Endothelial cell (in vitro differentiated cells): ENCODE results near the gene TSC1. TPM values are rescaled to one million over a fixed set of nuclear protein-coding genes. Genes with fewer than 3 reads are reported as not detected.

Experiments
- DNase-seq: peaks from one replicate; pipeline ENCODE4 v3.0.0; 2021; ENCODE audit warnings: low spot score
- H3K27ac Mint-ChIP-seq: one replicate; pipeline ENCODE4 v1.8.0; 2021; ENCODE audit warnings: mixed read lengths, inconsistent platforms; ENCODE audit not compliant: unreplicated experiment
- H3K27me3 Mint-ChIP-seq: one replicate; pipeline ENCODE4 v1.8.0; 2021; ENCODE audit warnings: mild to moderate bottlenecking, moderate library complexity, mixed read lengths, inconsistent platforms; ENCODE audit not compliant: unreplicated experiment
- H3K36me3 Mint-ChIP-seq: one replicate; pipeline ENCODE4 v1.8.0; 2021; ENCODE audit warnings: mild to moderate bottlenecking, low read depth, mixed read lengths, inconsistent platforms; ENCODE audit not compliant: unreplicated experiment
- H3K4me1 Mint-ChIP-seq: one replicate; pipeline ENCODE4 v1.8.0; 2021; ENCODE audit warnings: mild to moderate bottlenecking, mixed read lengths, inconsistent platforms; ENCODE audit not compliant: unreplicated experiment
- H3K4me3 Mint-ChIP-seq: one replicate; pipeline ENCODE4 v1.8.0; 2021; ENCODE audit warnings: mild to moderate bottlenecking, mixed read lengths, inconsistent platforms; ENCODE audit not compliant: unreplicated experiment
- H3K9me3 Mint-ChIP-seq: one replicate; pipeline ENCODE4 v1.8.0; 2021; ENCODE audit warnings: mixed read lengths, inconsistent platforms; ENCODE audit not compliant: unreplicated experiment
- total RNA-seq: library from RNA; stranded (reverse); fragmentation: NEBNext Ultra II Directional; extraction: Animal tissue kit (Norgen Biotek cat#: 25700); gene quantifications from one replicate; pipeline ENCODE4 v1.2.1, GENCODE V29; 2021; ENCODE audit not compliant: unreplicated experiment
- TF ChIP-seq, protein P1 (sequence below): fragments of 200-600 bp; sonication (generic); IDR thresholded peaks from one replicate; pipeline ENCODE4 v1.5.0; 2021; ENCODE audit warnings: antibody characterized with exemption; ENCODE audit not compliant: unreplicated experiment

Gene TSC1
- total RNA-seq, 1 donor from 2014 or later = 65.3 TPM

DNA sequence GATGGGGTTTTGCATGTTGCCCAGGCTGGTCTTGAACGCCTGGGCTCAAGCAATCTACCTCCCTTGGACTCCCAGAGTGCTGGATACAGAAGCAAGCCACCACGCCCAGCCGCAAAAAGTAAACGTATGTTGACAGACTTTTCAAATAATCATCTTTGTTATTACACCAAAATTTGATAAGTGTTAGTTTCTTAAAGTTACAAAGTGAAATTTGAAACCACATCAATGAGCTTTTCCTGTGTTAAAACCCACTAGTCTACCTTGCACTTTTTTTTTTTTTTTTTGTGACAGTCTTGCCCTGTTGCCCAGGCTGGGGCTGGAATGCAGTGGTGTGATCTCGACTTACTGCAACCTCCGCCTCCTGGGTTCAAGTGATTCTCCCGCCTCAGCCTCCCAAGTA, 35.8 kb downstream of the TSC1 start:
- H3K9me3 Mint-ChIP-seq = no peaks in the 10 kb centered on the region
- H3K27me3 Mint-ChIP-seq = no peaks in the 10 kb centered on the region
- peaks cover 29% of the 10 kb centered on the region for H3K36me3 Mint-ChIP-seq
- no peak overlapping the region for H3K27ac Mint-ChIP-seq
- TF ChIP-seq, protein P1, sequence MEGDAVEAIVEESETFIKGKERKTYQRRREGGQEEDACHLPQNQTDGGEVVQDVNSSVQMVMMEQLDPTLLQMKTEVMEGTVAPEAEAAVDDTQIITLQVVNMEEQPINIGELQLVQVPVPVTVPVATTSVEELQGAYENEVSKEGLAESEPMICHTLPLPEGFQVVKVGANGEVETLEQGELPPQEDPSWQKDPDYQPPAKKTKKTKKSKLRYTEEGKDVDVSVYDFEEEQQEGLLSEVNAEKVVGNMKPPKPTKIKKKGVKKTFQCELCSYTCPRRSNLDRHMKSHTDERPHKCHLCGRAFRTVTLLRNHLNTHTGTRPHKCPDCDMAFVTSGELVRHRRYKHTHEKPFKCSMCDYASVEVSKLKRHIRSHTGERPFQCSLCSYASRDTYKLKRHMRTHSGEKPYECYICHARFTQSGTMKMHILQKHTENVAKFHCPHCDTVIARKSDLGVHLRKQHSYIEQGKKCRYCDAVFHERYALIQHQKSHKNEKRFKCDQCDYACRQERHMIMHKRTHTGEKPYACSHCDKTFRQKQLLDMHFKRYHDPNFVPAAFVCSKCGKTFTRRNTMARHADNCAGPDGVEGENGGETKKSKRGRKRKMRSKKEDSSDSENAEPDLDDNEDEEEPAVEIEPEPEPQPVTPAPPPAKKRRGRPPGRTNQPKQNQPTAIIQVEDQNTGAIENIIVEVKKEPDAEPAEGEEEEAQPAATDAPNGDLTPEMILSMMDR = no peak
- H3K4me3 Mint-ChIP-seq = no peak overlapping the region
- peaks cover 2% of the 10 kb centered on the region for H3K4me1 Mint-ChIP-seq
- no peak for DNase-seq

DNA sequence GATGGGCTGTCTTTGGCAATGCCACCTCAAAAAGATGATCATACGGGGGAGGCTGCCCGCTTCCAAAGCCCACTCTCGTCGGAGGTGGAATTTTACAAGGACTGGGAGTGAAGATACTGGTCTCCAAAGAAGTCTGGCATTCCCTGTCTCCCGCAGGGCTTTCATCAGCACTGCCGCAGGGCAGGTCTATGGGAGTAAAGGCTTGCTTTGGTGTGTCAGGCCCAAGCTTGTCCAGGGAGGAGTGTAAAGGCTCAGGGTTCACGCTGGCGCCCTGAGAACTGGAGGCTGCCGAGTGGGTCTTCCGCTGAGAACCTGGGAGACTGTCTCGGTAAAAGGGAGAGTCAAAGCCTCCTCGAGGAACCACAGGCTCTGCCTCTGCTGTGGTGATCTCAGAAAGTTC, 38.7 kb downstream of the TSC1 start:
- peak overlapping the region; percentile 67 for H3K4me3 Mint-ChIP-seq
- TF ChIP-seq, protein P1 = no peak
- peaks cover 32% of the 10 kb centered on the region for H3K36me3 Mint-ChIP-seq
- peaks cover 2% of the 10 kb centered on the region for H3K4me1 Mint-ChIP-seq
- H3K27ac Mint-ChIP-seq = no peak overlapping the region
- no peaks in the 10 kb centered on the region for H3K27me3 Mint-ChIP-seq
- no peak for DNase-seq
- H3K9me3 Mint-ChIP-seq = no peaks in the 10 kb centered on the region

DNA sequence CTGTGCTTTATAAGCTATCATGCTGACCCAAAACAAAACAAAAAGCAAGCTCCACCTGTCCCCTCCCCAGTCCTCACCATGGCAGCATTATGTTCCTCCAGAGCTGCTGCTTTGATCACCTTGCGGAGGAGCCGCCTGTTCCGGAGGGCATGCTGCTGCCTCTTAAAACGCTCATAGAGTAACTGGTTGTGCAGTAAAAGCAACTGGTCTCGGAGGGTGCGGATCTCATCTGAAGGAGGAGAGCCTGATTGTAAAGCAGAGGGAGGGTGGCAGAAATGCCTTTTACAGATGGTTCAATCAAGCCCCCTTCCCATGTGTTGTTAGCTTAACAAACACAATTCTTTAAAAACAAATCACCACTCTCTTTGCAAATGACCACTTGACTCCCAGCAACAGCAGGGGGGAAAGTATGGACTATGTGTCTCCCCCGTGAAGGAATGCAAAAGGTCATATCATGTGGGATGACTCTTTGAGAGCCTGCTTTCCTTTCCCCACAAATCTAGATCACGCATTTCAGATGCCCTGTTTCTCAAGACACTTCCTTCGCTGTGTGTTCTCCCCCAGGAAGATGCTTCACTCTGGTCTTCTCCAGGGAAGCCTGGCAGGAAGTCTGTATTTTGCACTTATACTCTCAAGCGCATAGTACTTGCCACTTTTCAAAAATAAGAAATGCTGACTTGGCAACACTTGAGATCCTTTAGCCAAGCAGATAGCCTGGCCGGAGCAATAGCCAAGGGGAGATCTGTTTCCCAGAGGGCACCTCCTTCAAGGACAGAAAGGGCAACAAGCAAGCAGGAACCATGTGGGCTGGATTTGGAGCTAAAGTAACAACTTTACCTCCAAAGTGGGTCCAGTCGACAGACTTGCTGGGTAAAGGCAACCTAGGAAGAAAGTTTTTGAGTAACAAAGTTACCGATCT, 40.6 kb downstream of the TSC1 start:
- no peak overlapping the region for H3K4me3 Mint-ChIP-seq
- TF ChIP-seq, protein P1 = no peak
- H3K9me3 Mint-ChIP-seq = no peaks in the 10 kb centered on the region
- H3K27ac Mint-ChIP-seq = no peak overlapping the region
- H3K27me3 Mint-ChIP-seq = peaks cover 2% of the 10 kb centered on the region
- no peak for DNase-seq
- peaks cover 32% of the 10 kb centered on the region for H3K36me3 Mint-ChIP-seq
- peaks cover 2% of the 10 kb centered on the region for H3K4me1 Mint-ChIP-seq

DNA sequence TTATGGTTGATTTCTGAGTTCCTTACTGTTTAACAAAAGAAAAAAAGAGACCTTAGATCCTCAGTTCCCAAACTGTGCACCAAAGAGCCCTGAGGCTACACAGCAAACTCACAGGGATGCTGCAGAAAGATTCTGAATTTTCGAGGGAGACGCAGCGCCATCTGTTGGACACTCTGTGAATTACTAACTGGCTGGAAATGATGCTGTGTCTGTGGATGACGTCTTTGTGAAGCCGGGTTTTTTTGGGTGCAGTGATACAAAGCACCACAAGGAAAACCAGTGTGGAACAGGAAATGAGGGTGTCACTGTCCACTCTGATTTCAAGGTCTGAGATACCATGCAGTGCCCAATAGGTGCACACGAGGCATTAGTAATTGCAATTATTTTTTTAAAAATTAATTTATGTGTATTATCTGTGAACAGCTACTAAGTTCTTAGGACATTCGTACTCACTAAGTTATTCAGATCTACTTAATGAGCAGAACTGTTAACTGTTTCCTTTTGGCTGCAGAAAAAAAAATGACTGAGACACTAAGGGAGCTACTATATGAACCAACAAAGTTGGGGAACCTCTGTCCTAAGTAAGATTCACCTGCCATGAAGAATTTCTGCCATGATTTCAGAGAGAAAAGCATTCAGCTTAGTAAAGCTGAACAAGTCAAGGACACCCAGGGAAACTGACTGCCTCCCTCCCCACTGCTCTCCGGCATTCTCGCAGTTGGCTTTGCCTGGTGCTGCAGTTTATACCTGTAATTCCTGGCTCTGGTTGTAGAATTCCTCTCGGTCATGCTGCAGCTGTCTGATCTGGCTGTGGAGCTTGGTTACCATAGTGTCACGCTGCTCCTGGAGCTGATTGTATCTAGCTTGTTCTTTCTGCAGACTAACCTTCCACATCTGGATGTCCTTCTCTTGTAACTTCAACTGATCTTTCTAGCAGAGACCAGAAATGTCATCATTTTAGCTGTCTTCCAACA, 42.3 kb downstream of the TSC1 start:
- DNase-seq = peak; percentile 85
- TF ChIP-seq, protein P1 = peak; percentile 99
- Mint-ChIP-seq H3K4me1 (peaks cover 2% of the 10 kb centered on the region), H3K9me3 (no peaks in the 10 kb centered on the region), H3K36me3 (peaks cover 40% of the 10 kb centered on the region), H3K4me3 (no peak overlapping the region), H3K27ac (peak overlapping the region; percentile 15), H3K27me3 (peaks cover 2% of the 10 kb centered on the region)
